Measurements from ENCODE around the gene ASB14. TPM values are rescaled to one million over a fixed set of nuclear protein-coding genes. Genes with fewer than 3 reads are reported as not detected.

The ASB14 gene
- total RNA-seq, 1 experiment from 2014 or later, result not detected

- TF ChIP-seq CTCF (conservative IDR thresholded peaks at IDR 0.05; ENCODE audit: low read depth, low read length) (no peak), EZH2 (IDR thresholded peaks at IDR 0.05; ENCODE audit: borderline replicate concordance, low read depth, low read length, poor library complexity, severe bottlenecking) (no peak)
- BruUV-seq (replicated peaks), result no TSS peak
- H3K4me3 ChIP-seq (ENCODE audit: low read depth, low read length, poor library complexity, severe bottlenecking), result no peak overlapping the region
- H3K27ac ChIP-seq (ENCODE audit: low read depth, low read length, poor library complexity, severe bottlenecking), result no peak overlapping the region
- no peaks in the 10 kb centered on the region for H3K36me3 ChIP-seq (ENCODE audit: insufficient read depth, low read length, poor library complexity, severe bottlenecking)
- H3K4me1 ChIP-seq (ENCODE audit: insufficient read depth, low read length, poor library complexity, severe bottlenecking), result no peaks in the 10 kb centered on the region
- ChIA-PET CTCF (no interaction called here), POLR2A (ENCODE audit: low non-redundant PET) (interaction anchor here (0.5 kb wide), 1 partner anchor 18 kb away, joined by 4 read pairs; no protein-coding TSS in a partner anchor)
- no peak for DNase-seq (ENCODE audit: low spot score)
- H3K9me3 ChIP-seq (ENCODE audit: low read depth, low read length, poor library complexity, severe bottlenecking), result no peaks in the 10 kb centered on the region
- intact Hi-C loops (cut with micrococcal nuclease; ENCODE audit: unreplicated experiment), result no loop called here
- no peaks in the 10 kb centered on the region for H3K27me3 ChIP-seq (replicated peaks; ENCODE audit: insufficient read depth, low read depth, low read length, poor library complexity)
These were observed 14.2 kb downstream of the ASB14 start for GRCh38 chr3:57278237-57278636.

- BruUV-seq (replicated peaks), result no TSS peak
- H3K4me1 ChIP-seq (ENCODE audit: insufficient read depth, low read length, poor library complexity, severe bottlenecking), result no peaks in the 10 kb centered on the region
- H3K27me3 ChIP-seq (replicated peaks; ENCODE audit: insufficient read depth, low read depth, low read length, poor library complexity), result no peaks in the 10 kb centered on the region
- POLR2A ChIA-PET (ENCODE audit: low non-redundant PET), result no interaction called here
- H3K9me3 ChIP-seq (ENCODE audit: low read depth, low read length, poor library complexity, severe bottlenecking), result no peaks in the 10 kb centered on the region
- intact Hi-C loops (cut with micrococcal nuclease; ENCODE audit: unreplicated experiment), result no loop called here
- no peak overlapping the region for H3K27ac ChIP-seq (ENCODE audit: low read depth, low read length, poor library complexity, severe bottlenecking)
- no peak overlapping the region for H3K4me3 ChIP-seq (ENCODE audit: low read depth, low read length, poor library complexity, severe bottlenecking)
- DNase-seq (ENCODE audit: low spot score), result no peak
- no peaks in the 10 kb centered on the region for H3K36me3 ChIP-seq (ENCODE audit: insufficient read depth, low read length, poor library complexity, severe bottlenecking)
- no peak for TF ChIP-seq EZH2 (IDR thresholded peaks at IDR 0.05; ENCODE audit: borderline replicate concordance, low read depth, low read length, poor library complexity, severe bottlenecking)
- TF ChIP-seq CTCF (conservative IDR thresholded peaks at IDR 0.05; ENCODE audit: low read depth, low read length), result no peak
- CTCF ChIA-PET, result no interaction called here
These were observed 17.1 kb downstream of the ASB14 start for GRCh38 chr3:57275393-57275792.

- no peak for TF ChIP-seq EZH2 (IDR thresholded peaks at IDR 0.05; ENCODE audit: borderline replicate concordance, low read depth, low read length, poor library complexity, severe bottlenecking)
- TF ChIP-seq CTCF (conservative IDR thresholded peaks at IDR 0.05; ENCODE audit: low read depth, low read length), result no peak
- BruUV-seq (replicated peaks), result no TSS peak
- ChIA-PET CTCF (no interaction called here), POLR2A (ENCODE audit: low non-redundant PET) (no interaction called here)
- Histone ChIP-seq H3K4me1 (ENCODE audit: insufficient read depth, low read length, poor library complexity, severe bottlenecking) (no peaks in the 10 kb centered on the region), H3K27ac (ENCODE audit: low read depth, low read length, poor library complexity, severe bottlenecking) (no peak overlapping the region), H3K4me3 (ENCODE audit: low read depth, low read length, poor library complexity, severe bottlenecking) (no peak overlapping the region), H3K9me3 (ENCODE audit: low read depth, low read length, poor library complexity, severe bottlenecking) (no peaks in the 10 kb centered on the region), H3K36me3 (ENCODE audit: insufficient read depth, low read length, poor library complexity, severe bottlenecking) (peaks cover 1% of the 10 kb centered on the region), H3K27me3 (replicated peaks; ENCODE audit: insufficient read depth, low read depth, low read length, poor library complexity) (no peaks in the 10 kb centered on the region)
- intact Hi-C loops (cut with micrococcal nuclease; ENCODE audit: unreplicated experiment), result no loop called here
- DNase-seq (ENCODE audit: low spot score), result no peak
These were observed 17.6 kb downstream of the ASB14 start for GRCh38 chr3:57274845-57275244.

Measured in A673 (cell line).